Parietal lobe (tissue), 1 donor: ENCODE results near the gene MYH4. TPM values are rescaled to one million over a fixed set of nuclear protein-coding genes. Genes with fewer than 3 reads are reported as not detected.

Experiments used
- total RNA-seq: library from RNA; depleted of rRNA; stranded (reverse); fragments of >200 nt; gene quantifications from one replicate; pipeline ENCODE4 v1.2.3, GENCODE V29; 2014

MYH4 gene
- total RNA-seq = under 0.01 TPM

DNA sequence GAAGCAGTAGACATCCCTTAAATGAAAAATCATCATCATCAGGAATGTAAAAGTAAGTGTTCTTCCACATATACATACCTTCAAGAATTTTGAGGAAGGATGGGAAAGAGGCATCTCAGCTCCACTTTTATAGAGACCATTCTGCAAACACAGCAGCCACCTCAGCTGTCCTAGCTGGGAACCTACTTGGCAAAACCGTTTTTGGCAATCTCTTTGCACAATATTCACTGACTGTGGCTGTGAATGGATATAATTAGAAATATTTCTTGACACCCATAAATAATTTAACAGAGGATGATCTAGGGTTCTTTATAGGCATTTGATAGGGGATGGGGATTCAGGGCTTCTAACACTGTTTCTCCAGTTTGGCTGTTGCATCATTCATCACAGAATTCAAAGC, at the start of gene MYH4:
TSS of gene MYH4 (minus strand) at position 101 of the 400 bp plus-strand sequence. CDS start 2,814 bp downstream, outside the sequence.

DNA sequence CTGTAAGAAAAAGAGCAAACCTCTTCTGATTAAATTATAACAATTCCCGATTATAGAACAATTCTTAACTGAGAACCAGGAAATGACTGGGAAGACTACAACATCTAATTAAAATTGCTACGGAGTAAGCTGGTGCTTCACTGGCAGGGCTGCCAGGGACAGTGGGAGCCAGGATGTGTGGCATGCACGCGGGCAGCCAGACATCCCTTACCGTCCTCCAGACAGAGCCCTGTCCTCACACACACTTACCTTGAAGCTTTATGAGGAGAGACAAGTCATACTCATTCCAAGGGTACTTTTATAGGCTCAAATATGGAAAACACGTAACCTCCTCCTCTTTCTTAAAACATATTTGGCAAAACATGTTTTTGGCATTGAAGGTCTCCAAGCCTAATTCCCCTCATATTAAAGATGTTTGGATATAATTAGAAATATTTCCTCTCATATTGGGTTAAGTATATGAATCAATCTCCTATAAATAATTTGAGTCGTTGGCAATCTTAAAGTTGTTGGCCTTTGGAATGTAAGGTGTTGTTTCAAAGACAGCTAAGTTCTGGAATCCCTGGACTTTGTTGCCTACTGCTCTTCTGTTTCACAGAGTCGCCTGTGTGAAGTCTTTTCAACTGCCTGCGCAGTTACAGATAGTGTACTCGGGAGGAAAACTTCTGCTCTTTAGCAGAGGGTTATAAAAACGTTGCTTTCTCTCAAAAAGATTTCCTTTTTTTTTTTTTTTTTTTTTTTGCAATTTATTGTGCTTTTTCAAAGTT, 49.1 kb upstream of the MYH4 start, which contains the start of gene MYH1:
TSS of gene MYH1 (minus strand) at position 272 of the 767 bp plus-strand sequence. CDS start 1,900 bp downstream, outside the sequence.

DNA sequence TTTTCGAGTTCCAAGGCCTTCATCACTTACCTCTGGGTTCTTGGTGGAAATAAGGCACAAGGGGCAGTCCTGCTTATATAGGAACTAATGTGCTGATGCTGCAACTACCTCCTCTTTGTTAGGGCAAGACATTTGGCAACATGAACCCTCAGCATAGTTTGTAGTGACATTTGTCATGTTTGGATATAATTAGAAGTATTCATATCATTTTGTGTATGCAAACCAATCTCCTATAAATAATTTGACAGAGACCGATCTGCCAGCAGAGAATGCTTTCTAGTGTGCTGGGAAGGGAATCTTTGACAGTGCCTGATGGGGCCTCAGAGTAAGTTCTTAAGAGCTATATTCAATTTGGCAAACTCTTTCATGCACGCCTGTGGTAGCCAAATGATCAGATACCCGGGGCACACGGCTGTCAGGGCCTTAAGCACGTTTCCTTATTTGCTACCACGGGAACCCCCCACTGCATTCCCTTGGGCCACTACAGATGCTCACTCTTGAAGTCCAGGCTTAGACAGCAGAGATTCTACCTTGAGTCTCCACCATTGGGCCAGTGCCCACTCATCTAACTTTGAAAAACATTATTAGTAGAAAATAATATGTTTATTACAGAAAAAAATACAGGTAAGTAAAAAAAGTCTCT, 47.3 kb downstream of the MYH4 start, which contains the start of gene MYH8:
TSS of gene MYH8 (minus strand) at position 51 of the 643 bp plus-strand sequence. CDS start 1,723 bp downstream, outside the sequence.

Other genes starting within 250 kb of the MYH4 start
- not detected for gene MYH13, start 96.6 kb downstream of the MYH4 start, total RNA-seq
- gene MYH8, start 47.6 kb downstream of the MYH4 start, total RNA-seq = not detected
- gene MYH1, start 49.0 kb upstream of the MYH4 start, total RNA-seq = not detected
- gene MYH2, start 80.1 kb upstream of the MYH4 start, total RNA-seq = not detected
- 1.9 TPM for gene MYH3, start 187.8 kb upstream of the MYH4 start, total RNA-seq
- gene SCO1, start 228.0 kb upstream of the MYH4 start, total RNA-seq = 12.2 TPM
- gene ADPRM, start 228.0 kb upstream of the MYH4 start, total RNA-seq = 30.0 TPM